Nephron (organoid): ENCODE measurements around the gene ATP13A5.

Experiments used
- H3K27ac Mint-ChIP-seq, 3 experiments: 2 replicates each; pipeline ENCODE4 v1.8.0; 2020; ENCODE audit warnings: mixed read lengths in 3 of 3, mild to moderate bottlenecking in 2 of 3, moderate library complexity in 1 of 3
- H3K27me3 Mint-ChIP-seq: 2 replicates; pipeline ENCODE4 v1.8.0; 2021; ENCODE audit warnings: low read depth, mild to moderate bottlenecking, moderate library complexity, mixed read lengths
- H3K36me3 Mint-ChIP-seq: 2 replicates; pipeline ENCODE4 v1.8.0; 2020; ENCODE audit warnings: low read depth, mixed read lengths
- H3K4me1 Mint-ChIP-seq: 2 replicates; pipeline ENCODE4 v1.8.0; 2020; ENCODE audit warnings: mixed read lengths
- H3K4me3 Mint-ChIP-seq, 3 experiments: 2 replicates each; pipeline ENCODE4 v1.8.0; 2020; ENCODE audit warnings: mild to moderate bottlenecking in 3 of 3, mixed read lengths in 3 of 3, moderate library complexity in 2 of 3
- H3K9me3 Mint-ChIP-seq: 2 replicates; pipeline ENCODE4 v1.8.0; 2020; ENCODE audit warnings: mixed read lengths
- CTCF ChIP-seq, 3 experiments: fragments of 200-600 bp; sonication (generic); IDR thresholded peaks; one replicate each; pipeline ENCODE4 v1.5.0; 2021; ENCODE audit warnings: antibody characterized with exemption in 3 of 3; ENCODE audit not compliant: unreplicated experiment in 3 of 3

The ATP13A5 gene

GRCh38 chr3:193377591-193377990 is 962 bp downstream of the ATP13A5 start:
- TF ChIP-seq CTCF (IDR thresholded peaks at IDR 0.05; ENCODE audit: unreplicated experiment in 3 of 3) = no peak
- peaks cover 2% of the 10 kb centered on the region for H3K27me3 Mint-ChIP-seq
- no peaks in the 10 kb centered on the region for H3K36me3 Mint-ChIP-seq
- no peak overlapping the region for H3K27ac Mint-ChIP-seq
- no peak overlapping the region for H3K4me3 Mint-ChIP-seq
- H3K4me1 Mint-ChIP-seq = no peaks in the 10 kb centered on the region
- no peaks in the 10 kb centered on the region for H3K9me3 Mint-ChIP-seq

DNA sequence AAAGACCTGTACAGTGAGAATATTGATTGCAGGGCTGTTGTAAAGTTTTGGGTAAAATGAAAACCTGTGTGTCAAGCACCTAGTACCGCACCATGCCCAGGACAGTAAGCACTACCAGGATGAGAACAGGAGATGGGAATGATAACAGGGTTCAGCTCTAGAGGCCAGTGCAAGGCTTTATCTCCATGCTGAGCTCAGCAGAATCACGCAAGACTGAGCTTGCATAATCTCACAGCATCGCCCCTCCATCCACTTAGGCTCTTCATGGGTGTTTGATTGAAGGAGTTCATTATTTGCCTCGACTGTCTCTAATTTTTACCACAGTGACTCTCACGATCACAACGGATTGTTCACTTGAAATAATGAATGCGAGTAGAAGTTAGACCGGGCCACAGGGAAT is 2.9 kb downstream of the ATP13A5 start:
- Mint-ChIP-seq H3K27me3 (no peaks in the 10 kb centered on the region), H3K36me3 (no peaks in the 10 kb centered on the region), H3K4me3 (no peak overlapping the region), H3K27ac (no peak overlapping the region), H3K4me1 (no peaks in the 10 kb centered on the region), H3K9me3 (no peaks in the 10 kb centered on the region)
- no peak for TF ChIP-seq CTCF (IDR thresholded peaks at IDR 0.05; ENCODE audit: unreplicated experiment in 3 of 3)

DNA sequence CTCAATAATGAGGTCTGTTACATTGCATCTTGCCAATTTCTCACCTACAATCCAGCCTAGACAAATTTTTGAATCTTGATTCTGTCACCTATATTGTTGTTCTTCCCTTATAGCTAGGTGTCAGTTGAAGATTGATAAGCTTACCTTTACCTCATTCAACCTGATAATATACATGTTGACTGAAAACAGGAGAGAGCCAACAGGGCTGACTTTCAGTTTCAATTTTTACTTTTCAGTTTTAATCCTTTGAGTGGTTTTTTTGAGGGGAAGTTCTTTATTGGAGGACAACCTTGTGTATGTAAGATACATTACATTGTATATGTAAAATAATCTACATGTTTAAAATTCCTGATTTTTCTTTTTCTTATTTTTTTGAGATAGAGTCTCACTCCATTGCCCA is 5.8 kb downstream of the ATP13A5 start:
- Mint-ChIP-seq H3K4me1 (no peaks in the 10 kb centered on the region), H3K36me3 (no peaks in the 10 kb centered on the region), H3K4me3 (no peak overlapping the region), H3K27me3 (no peaks in the 10 kb centered on the region), H3K27ac (no peak overlapping the region), H3K9me3 (no peaks in the 10 kb centered on the region)
- TF ChIP-seq CTCF (IDR thresholded peaks at IDR 0.05; ENCODE audit: unreplicated experiment in 3 of 3) = no peak

GRCh38 chr3:193367868-193368267 is 10.7 kb downstream of the ATP13A5 start:
- TF ChIP-seq CTCF (IDR thresholded peaks at IDR 0.05; ENCODE audit: unreplicated experiment in 3 of 3) = no peak
- H3K36me3 Mint-ChIP-seq = no peaks in the 10 kb centered on the region
- no peak overlapping the region for H3K27ac Mint-ChIP-seq
- peaks cover 5% of the 10 kb centered on the region for H3K4me1 Mint-ChIP-seq
- H3K9me3 Mint-ChIP-seq = no peaks in the 10 kb centered on the region
- H3K27me3 Mint-ChIP-seq = peaks cover 6% of the 10 kb centered on the region
- H3K4me3 Mint-ChIP-seq = no peak overlapping the region

- H3K4me3 Mint-ChIP-seq = no peak overlapping the region
- no peak for TF ChIP-seq CTCF (IDR thresholded peaks at IDR 0.05; ENCODE audit: unreplicated experiment in 3 of 3)
- no peak overlapping the region for H3K27ac Mint-ChIP-seq
- no peaks in the 10 kb centered on the region for H3K36me3 Mint-ChIP-seq
- H3K27me3 Mint-ChIP-seq = peaks cover 9% of the 10 kb centered on the region
- H3K9me3 Mint-ChIP-seq = no peaks in the 10 kb centered on the region
- no peaks in the 10 kb centered on the region for H3K4me1 Mint-ChIP-seq
Measured at GRCh38 chr3:193357291-193357690, 21.3 kb downstream of the ATP13A5 start.

DNA sequence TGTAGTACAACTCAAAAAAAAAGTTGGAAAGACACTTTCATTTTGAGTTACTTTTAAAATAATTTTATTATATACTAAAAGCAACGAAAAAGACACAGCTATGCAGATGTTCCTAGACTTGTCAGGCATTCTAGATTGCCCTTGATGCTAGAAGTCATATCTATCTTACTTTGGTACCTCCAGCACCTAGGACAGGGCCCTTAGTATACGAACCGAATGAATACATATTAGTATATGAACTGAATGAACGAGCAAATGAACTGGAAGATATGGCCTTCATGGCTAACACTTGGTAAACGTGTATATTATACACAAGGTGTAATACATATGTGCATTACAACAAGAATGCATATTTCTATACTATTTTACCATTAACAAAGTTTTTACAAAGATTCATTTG is 24.1 kb downstream of the ATP13A5 start:
- no peaks in the 10 kb centered on the region for H3K4me1 Mint-ChIP-seq
- no peak for TF ChIP-seq CTCF (IDR thresholded peaks at IDR 0.05; ENCODE audit: unreplicated experiment in 3 of 3)
- no peak overlapping the region for H3K4me3 Mint-ChIP-seq
- no peaks in the 10 kb centered on the region for H3K36me3 Mint-ChIP-seq
- no peaks in the 10 kb centered on the region for H3K9me3 Mint-ChIP-seq
- H3K27ac Mint-ChIP-seq = no peak overlapping the region
- peaks cover 5% of the 10 kb centered on the region for H3K27me3 Mint-ChIP-seq
